Inflammatory macrophage treated with lipopolysaccharide for 1 hour (primary cell): Measurements from ENCODE around the gene PRMT5.

Experiments used
- DNase-seq, 2 donors: peaks; one replicate each; pipeline ENCODE4 v3.0.0-alpha.2; 2020 to 2022

The PRMT5 gene

GRCh38 chr14:22896356-22896755 is 32.8 kb downstream of the PRMT5 start:
- DNase-seq: no peak

GRCh38 chr14:22895402-22895801 is 33.8 kb downstream of the PRMT5 start:
- DNase-seq: no peak

GRCh38 chr14:22893706-22894105 is 35.5 kb downstream of the PRMT5 start:
- no peak for DNase-seq

GRCh38 chr14:22892488-22892887 is 36.7 kb downstream of the PRMT5 start:
- DNase-seq: no peak

- DNase-seq: no peak
Observed at GRCh38 chr14:22890416-22890815, 38.8 kb downstream of the PRMT5 start.

GRCh38 chr14:22888662-22889061 is 40.5 kb downstream of the PRMT5 start:
- no peak for DNase-seq

- no peak for DNase-seq
Observed at GRCh38 chr14:22887990-22888378, 41.2 kb downstream of the PRMT5 start.

- peak in 1 of 2 donors; percentile 12 for DNase-seq
Observed at GRCh38 chr14:22887260-22887989, 41.8 kb downstream of the PRMT5 start.

GRCh38 chr14:22886500-22887259 is 42.5 kb downstream of the PRMT5 start:
- DNase-seq: peak; percentile 23

- no peak for DNase-seq
Observed at GRCh38 chr14:22885975-22886374, 43.2 kb downstream of the PRMT5 start.

- no peak for DNase-seq
Observed at GRCh38 chr14:22884738-22885523, 44.2 kb downstream of the PRMT5 start.

- peak; percentile 31 to 72 for DNase-seq
Observed at GRCh38 chr14:22884076-22884737, 45.0 kb downstream of the PRMT5 start.

GRCh38 chr14:22883173-22883976 is 45.8 kb downstream of the PRMT5 start, which contains the start of gene REM2:
REM2 (plus strand) TSS chr14:22883222; CDS start chr14:22883288, 66 bp downstream.
- DNase-seq: no peak

GRCh38 chr14:22882529-22883172 is 46.5 kb downstream of the PRMT5 start:
- DNase-seq: no peak

- no peak for DNase-seq
Observed at GRCh38 chr14:22882064-22882463, 47.1 kb downstream of the PRMT5 start.

GRCh38 chr14:22878271-22879246 is 50.6 kb downstream of the PRMT5 start:
- no peak for DNase-seq

GRCh38 chr14:22877000-22877501 is 52.1 kb downstream of the PRMT5 start:
- no peak for DNase-seq

GRCh38 chr14:22875748-22876319 is 53.3 kb downstream of the PRMT5 start:
- DNase-seq: no peak

- DNase-seq: no peak
Observed at GRCh38 chr14:22875003-22875747, 54.0 kb downstream of the PRMT5 start.
